ENCODE measurements around the gene CHST6.
"Not testable (repeated sequence)": the region's sequence is repeated elsewhere in the genome, so short reads cannot be mapped to it uniquely, and the experiment has no call there.

DNA sequence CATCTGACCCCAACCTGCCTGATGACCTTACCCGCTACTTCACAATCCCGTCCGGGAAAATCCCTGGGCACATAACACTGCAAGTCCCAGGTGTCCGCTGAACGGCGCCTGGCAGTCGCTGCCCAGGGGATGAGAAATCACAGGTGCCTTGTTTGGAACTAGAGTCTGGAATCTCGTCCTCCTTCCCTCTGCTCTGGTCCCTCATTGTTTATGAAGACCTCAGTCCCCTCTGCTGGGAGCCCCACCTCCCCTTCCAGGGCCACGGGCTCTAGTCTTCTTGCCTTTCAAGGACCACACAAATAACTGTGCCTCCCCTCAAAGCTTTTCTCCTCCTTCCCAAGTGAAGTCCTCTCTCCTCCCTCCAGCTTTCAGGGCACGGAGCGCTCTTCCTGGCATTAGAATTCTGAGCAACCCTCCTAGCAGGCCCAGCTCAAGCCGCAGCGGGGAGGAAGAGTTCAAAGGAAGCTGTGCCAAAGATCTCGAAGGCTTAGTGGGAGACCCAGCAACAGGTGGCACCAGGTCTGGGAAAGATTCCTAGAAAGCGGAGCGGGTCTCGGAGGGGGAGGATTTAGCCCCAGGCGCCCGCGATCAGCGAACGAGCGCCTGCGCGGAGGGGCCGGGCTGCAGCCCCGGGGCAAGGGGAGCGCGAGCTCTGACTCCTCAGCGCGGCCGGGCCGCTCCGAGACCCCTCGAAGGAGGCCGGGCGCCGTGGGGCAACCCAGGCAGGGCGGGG, 31.7 kb downstream of the CHST6 start:
- TF ChIP-seq HDAC8 (tag; IDR thresholded peaks at IDR 0.05); MEF2A (IDR thresholded peaks at IDR 0.05; ENCODE audit: control insufficient read depth, low read depth, low read length); HDGF (IDR thresholded peaks at IDR 0.05); ETV6 (IDR thresholded peaks at IDR 0.05; ENCODE audit: borderline replicate concordance in 1 of 2, low read depth in 2 of 2, low read length in 1 of 2); ETV6 (CRISPR knock-in tag; IDR thresholded peaks at IDR 0.05; ENCODE audit: borderline replicate concordance); NFE2L1 (tag; IDR thresholded peaks at IDR 0.05; ENCODE audit: borderline replicate concordance, low read depth); POLR2A (conservative IDR thresholded peaks at IDR 0.05); HNRNPL (IDR thresholded peaks at IDR 0.05; ENCODE audit: low read depth, low read length); TAL1 (IDR thresholded peaks at IDR 0.05); BHLHE40 (IDR thresholded peaks at IDR 0.05; ENCODE audit: low read length): not testable (repeated sequence)
- TF ChIP-seq, protein P1, sequence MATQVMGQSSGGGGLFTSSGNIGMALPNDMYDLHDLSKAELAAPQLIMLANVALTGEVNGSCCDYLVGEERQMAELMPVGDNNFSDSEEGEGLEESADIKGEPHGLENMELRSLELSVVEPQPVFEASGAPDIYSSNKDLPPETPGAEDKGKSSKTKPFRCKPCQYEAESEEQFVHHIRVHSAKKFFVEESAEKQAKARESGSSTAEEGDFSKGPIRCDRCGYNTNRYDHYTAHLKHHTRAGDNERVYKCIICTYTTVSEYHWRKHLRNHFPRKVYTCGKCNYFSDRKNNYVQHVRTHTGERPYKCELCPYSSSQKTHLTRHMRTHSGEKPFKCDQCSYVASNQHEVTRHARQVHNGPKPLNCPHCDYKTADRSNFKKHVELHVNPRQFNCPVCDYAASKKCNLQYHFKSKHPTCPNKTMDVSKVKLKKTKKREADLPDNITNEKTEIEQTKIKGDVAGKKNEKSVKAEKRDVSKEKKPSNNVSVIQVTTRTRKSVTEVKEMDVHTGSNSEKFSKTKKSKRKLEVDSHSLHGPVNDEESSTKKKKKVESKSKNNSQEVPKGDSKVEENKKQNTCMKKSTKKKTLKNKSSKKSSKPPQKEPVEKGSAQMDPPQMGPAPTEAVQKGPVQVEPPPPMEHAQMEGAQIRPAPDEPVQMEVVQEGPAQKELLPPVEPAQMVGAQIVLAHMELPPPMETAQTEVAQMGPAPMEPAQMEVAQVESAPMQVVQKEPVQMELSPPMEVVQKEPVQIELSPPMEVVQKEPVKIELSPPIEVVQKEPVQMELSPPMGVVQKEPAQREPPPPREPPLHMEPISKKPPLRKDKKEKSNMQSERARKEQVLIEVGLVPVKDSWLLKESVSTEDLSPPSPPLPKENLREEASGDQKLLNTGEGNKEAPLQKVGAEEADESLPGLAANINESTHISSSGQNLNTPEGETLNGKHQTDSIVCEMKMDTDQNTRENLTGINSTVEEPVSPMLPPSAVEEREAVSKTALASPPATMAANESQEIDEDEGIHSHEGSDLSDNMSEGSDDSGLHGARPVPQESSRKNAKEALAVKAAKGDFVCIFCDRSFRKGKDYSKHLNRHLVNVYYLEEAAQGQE (IDR thresholded peaks at IDR 0.05; ENCODE audit: borderline replicate concordance), result not testable (repeated sequence)
- TF ChIP-seq, protein P1 (CRISPR knock-in tag; IDR thresholded peaks at IDR 0.05; ENCODE audit: low read depth), result not testable (repeated sequence)

Measured in K562 (cell line).